Testis (tissue), 2 donors: ENCODE measurements around the gene S1PR2.

Experiments used
- POLR2A ChIP-seq: fragments of 450-650 bp; IDR thresholded peaks from one replicate; pipeline ENCODE4 v1.6.1; 2017; ENCODE audit warnings: antibody characterized with exemption, mild to moderate bottlenecking, moderate library complexity
- TF ChIP-seq, protein P1 (sequence below), 3 experiments: fragments of 450-650 bp in 2 of 3; fragments of 200-600 bp in 1 of 3; sonication (generic) in 1 of 3; IDR thresholded peaks; one replicate each; pipeline ENCODE4 v1.5.1; 2016 to 2019; ENCODE audit warnings: antibody characterized with exemption in 3 of 3, mild to moderate bottlenecking in 2 of 3, moderate library complexity in 1 of 3

DNA sequence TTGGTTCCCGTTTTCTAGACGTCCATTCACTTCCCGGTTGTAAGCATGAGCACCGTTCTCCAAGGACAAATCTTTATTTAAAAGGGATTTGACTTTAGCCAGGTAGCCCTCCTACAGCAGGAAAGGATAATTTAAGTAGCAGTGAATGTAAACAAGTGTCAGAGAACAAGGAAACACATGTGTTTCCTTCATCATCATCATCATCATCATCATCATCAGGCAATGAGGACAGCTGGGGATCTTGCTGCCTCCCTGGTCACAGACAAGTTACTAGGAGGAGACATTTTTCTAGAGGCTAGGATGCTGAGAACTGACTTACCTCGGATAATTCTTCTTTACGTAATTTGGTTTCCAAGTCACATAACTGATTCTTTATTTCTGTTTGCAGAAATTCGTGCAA, 50.7 kb downstream of the S1PR2 start:
- TF ChIP-seq, protein P1, sequence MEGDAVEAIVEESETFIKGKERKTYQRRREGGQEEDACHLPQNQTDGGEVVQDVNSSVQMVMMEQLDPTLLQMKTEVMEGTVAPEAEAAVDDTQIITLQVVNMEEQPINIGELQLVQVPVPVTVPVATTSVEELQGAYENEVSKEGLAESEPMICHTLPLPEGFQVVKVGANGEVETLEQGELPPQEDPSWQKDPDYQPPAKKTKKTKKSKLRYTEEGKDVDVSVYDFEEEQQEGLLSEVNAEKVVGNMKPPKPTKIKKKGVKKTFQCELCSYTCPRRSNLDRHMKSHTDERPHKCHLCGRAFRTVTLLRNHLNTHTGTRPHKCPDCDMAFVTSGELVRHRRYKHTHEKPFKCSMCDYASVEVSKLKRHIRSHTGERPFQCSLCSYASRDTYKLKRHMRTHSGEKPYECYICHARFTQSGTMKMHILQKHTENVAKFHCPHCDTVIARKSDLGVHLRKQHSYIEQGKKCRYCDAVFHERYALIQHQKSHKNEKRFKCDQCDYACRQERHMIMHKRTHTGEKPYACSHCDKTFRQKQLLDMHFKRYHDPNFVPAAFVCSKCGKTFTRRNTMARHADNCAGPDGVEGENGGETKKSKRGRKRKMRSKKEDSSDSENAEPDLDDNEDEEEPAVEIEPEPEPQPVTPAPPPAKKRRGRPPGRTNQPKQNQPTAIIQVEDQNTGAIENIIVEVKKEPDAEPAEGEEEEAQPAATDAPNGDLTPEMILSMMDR (IDR thresholded peaks at IDR 0.05) = no peak
- TF ChIP-seq POLR2A = no peak
